Hepatic stellate cell (primary cell): Measurements from ENCODE around the gene KIAA1210.

Experiments
- DNase-seq: peaks from one replicate; pipeline ENCODE4 v3.0.0; 2011; ENCODE audit warnings: low spot score

The KIAA1210 gene

GRCh38 chrX:119127650-119128049 is at the start of gene KIAA1210:
TSS of gene KIAA1210 (minus strand) at chrX:119127812. CDS start at chrX:119123642, 4,170 bp downstream.
- DNase-seq, result no peak

DNA sequence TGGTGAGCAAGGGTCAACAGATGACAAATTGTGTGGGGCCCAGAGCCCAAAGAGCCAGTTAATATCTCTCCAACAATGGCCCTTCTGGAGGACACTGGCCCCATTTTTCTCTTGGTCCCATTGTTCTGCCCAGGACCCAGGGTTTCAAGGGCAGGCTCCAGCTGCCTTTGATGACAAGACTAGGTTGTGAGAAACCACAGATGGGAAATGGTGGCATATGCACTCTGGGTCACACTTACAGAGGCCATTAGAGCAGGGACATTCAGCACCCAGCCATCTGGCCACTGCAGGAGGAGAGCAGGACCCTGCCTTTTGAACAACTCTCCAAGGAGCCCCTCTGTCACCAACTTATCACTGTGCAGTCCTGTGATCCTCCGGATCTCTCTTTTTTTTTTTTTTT is 49.7 kb upstream of the KIAA1210 start:
- no peak for DNase-seq

- no peak for DNase-seq
These were observed 47.3 kb upstream of the KIAA1210 start for GRCh38 chrX:119174900-119175299.

DNA sequence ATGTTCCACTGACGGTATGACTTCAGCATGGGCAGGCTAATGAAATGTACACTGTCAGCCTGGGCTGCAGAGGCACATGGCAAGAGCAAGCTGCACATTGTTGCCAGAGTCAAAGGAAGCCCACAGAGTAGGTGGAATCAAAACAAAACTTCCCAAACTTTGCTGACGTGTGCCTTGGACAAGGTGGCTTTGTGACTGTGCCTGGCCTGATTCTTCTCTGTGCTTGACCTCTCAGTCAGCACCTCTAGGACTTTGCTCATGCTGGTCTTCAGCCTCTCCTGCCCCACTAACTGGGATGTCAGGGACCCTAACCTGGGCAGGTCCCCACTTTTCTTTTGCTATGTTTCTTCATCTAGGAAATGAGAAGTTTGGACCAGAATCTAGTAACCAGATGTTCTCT is 40.5 kb upstream of the KIAA1210 start:
- no peak for DNase-seq

GRCh38 chrX:119158226-119158625 is 30.6 kb upstream of the KIAA1210 start:
- DNase-seq, result no peak

GRCh38 chrX:119156241-119156640 is 28.6 kb upstream of the KIAA1210 start:
- no peak for DNase-seq

- DNase-seq, result no peak
These were observed 27.9 kb upstream of the KIAA1210 start for GRCh38 chrX:119155416-119156035.

- DNase-seq, result no peak
These were observed 23.4 kb upstream of the KIAA1210 start for GRCh38 chrX:119151051-119151380.

DNA sequence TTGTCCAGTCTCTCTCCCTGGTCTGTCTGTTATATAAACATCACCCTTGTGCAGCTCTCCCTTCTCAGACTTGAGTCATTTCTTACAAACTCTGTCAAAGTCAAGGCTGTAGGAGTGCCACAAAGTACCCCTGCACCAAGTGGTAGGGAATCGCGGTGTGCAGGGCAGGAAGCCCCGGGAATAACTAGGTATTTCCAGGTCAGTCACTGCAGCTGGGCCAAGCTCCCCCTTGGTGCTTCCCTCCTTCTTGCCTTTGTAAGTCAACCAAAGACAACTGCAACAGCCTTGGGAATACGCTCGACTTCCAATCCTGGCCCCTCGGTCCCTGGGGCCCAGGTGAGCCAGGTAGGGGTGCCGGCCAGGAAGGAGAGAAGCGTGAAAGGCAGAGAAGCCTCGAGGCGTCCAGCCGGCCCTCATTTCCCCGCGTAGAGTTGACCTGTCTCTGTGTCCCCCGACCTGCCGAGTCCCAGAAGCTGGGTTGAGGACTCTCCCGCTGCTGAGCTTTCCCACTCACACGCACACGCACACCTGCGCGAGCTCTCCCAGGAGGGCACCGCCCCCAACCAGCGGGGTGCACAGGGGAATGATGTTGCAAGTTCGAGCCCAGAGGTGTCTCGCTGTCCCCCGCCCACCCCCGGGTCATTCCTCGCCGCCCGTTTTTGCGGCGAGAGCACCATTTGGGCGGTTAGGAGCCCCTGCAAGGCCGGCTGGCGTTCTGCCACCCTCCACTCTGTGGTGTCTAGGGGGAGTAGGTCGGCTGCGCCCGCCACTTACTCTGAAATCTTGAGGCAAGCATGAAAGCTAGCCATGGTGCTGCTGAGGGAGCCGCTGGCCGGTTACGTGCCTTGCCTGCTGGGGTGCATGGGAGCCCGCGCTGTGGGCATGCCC is 22.8 kb upstream of the KIAA1210 start:
- DNase-seq, result no peak

DNA sequence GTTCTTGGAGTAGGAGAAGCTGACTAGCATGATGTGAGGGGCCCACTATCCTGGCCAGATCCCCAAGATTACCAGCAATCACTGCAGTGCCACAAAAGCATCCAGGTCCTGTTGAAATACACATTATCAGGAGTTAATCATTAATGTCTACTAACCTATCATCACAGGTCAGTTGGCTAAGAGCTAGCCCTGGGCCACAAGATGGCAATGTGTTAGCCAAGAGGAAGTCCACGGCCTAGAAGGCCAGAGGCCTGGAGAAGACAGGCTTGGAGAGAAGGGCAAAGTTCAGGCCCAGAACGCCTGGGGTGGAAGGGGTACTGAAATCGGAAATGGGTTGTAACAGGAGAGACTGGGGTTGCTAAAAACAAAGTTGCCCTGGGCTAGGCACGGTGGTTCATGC is 19.9 kb upstream of the KIAA1210 start:
- no peak for DNase-seq

- DNase-seq, result no peak
These were observed 17.6 kb upstream of the KIAA1210 start for GRCh38 chrX:119145241-119145653.

- DNase-seq, result no peak
These were observed 6.9 kb upstream of the KIAA1210 start for GRCh38 chrX:119134466-119134865.

DNA sequence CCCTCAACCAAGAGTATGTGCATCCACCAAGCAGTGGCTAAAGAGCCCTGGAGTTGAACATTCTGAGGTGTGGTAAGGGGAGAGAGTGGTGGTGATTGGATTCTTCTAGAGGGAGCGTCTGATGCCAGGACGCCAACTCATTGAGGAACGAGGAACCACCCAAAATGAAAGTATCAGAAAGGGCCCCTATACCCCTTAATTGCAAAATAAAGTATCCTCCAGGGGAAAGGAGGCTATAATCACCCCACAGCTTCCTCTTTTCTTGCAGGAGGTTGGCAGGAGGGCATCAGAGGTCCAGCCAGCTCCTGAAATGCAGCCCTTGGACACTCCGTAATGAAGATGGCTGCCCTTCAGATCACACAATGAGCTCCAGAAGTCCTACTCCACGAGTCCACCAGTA is 5.3 kb upstream of the KIAA1210 start:
- no peak for DNase-seq

DNA sequence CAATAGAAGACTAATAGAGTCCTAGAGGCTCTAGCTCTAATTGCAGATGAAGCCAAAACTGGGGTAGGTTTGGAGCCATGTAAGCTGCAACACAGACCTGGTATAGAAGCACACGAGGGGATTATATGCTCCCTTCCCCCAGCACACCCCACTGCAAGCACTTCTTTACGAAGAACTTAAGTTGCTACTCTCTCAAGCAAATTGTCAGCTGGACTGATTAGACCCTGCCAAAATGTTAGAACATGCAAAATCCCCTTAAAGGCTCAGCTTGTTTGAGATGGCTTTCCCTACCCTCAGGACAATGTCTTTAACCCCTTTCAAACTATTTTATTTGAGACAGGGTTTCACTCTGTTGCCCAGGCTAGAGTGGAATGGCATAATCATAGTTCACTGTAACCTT is 4.7 kb upstream of the KIAA1210 start:
- no peak for DNase-seq

DNA sequence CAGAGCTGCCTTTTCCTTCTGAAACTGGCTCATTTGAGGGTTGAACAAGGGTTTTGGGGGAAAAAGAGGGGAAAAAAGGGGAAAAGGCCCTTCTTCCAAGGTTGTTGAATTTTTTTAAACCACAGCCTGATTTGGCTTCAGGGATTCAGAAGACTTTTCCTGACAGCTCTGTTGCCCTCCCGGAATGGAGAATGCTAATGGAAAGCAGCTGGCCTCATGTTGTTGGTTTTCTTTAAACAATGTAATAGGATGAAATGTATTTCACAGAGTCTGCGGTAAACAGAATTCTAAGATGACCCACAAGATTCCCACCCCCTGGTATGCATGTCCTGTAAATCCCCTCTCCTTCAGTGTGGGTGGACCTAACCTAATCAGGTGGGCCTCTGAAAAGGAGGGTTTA is 3.3 kb upstream of the KIAA1210 start:
- DNase-seq, result no peak

- DNase-seq, result peak; percentile 3
These were observed 6.3 kb downstream of the KIAA1210 start for GRCh38 chrX:119121341-119121740.

- DNase-seq, result peak; percentile 27
These were observed 8.7 kb downstream of the KIAA1210 start for GRCh38 chrX:119118780-119119395.

DNA sequence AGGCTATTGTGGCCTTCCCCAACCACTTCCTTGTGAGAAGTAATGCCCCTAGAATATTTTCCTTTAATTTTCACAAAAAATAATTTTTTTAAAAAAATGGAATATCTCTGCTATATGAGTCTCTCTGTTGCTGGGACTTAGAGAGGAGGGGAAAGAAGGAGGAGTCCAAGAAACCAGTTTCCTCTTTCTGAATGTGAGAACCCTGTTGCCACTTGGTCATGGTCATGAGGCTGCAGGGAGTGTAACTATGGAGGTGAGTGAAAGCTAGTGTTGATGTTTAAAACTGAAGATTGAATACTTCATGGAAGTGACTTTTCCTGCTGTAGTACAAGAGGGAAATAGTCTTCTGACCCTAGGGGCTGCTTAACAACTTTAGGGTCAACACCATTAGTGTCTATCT is 20.4 kb downstream of the KIAA1210 start:
- DNase-seq, result no peak

GRCh38 chrX:119105826-119106225 is 21.8 kb downstream of the KIAA1210 start:
- no peak for DNase-seq

- DNase-seq, result no peak
These were observed 26.4 kb downstream of the KIAA1210 start for GRCh38 chrX:119101168-119101567.

DNA sequence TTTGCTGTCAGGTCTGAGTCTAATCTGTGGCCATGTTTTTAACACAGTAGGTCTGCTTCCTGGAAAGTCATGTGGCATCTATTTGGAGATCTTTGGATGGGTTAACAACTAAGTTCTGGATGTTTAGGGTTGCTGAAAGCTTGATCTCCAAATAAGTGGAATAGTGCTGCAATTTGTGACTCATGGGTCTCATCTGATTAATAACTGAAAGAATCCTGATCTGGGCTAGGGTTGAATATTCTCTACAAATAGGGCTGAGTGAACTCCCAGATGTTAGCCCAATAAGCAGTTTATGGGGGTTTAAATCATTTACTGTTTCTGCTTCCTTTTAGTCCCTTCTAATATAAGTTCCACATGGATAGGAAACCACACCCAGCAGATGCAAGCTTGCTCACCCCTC is 31.7 kb downstream of the KIAA1210 start:
- no peak for DNase-seq

- DNase-seq, result no peak
These were observed 32.8 kb downstream of the KIAA1210 start for GRCh38 chrX:119094819-119095218.
